Prostate gland (tissue), 2 donors: ENCODE measurements around the gene PSRC1.

Experiments
- CTCF ChIP-seq, 4 experiments: fragments of 200-600 bp in 2 of 4; fragments of 450-650 bp in 2 of 4; sonication (generic) in 2 of 4; IDR thresholded peaks; 1 replicate in 3 of 4; 2 replicates in 1 of 4; pipeline ENCODE4 v1.5.1; 2016 to 2019; ENCODE audit warnings: antibody characterized with exemption in 4 of 4, mild to moderate bottlenecking in 2 of 4, moderate library complexity in 2 of 4
- POLR2A ChIP-seq: fragments of 450-650 bp; IDR thresholded peaks from one replicate; pipeline ENCODE4 v1.6.1; 2016; ENCODE audit warnings: antibody characterized with exemption, mild to moderate bottlenecking

- no peak for TF ChIP-seq CTCF (IDR thresholded peaks at IDR 0.05)
- no peak for TF ChIP-seq POLR2A
These were observed 25.1 kb downstream of the PSRC1 start for GRCh38 chr1:109257682-109258421.
